ENCODE measurements around the gene C1orf52. TPM values are rescaled to one million over a fixed set of nuclear protein-coding genes. Genes with fewer than 3 reads are reported as not detected.
"Not testable (repeated sequence)": the region's sequence is repeated elsewhere in the genome, so short reads cannot be mapped to it uniquely, and the experiment has no call there.

Gene C1orf52
- total RNA-seq, 1 donor from 2014 or later: 29.8 TPM

- intact Hi-C loops (cut with micrococcal nuclease): loop anchor here (5.0 kb wide), 3 partner anchors 413 to 703 kb away; partner anchors contain the start of genes CTBS and ZNHIT6
- Mint-ChIP-seq H3K9me3 (no peaks in the 10 kb centered on the region), H3K36me3 (ENCODE audit: low read depth) (peaks cover 34% of the 10 kb centered on the region), H3K4me1 (peaks cover 46% of the 10 kb centered on the region), H3K4me3 (peak overlapping the region; percentile 84), H3K27ac (peak overlapping the region; percentile 91), H3K27me3 (peaks cover 8% of the 10 kb centered on the region)
- no peak for DNase-seq
Observed at GRCh38 chr1:85274969-85275453, 15.5 kb upstream of the C1orf52 start.

GRCh38 chr1:85273397-85273796, 13.9 kb upstream of the C1orf52 start:
- Mint-ChIP-seq H3K27ac (peak overlapping the region; percentile 20), H3K4me3 (no peak overlapping the region), H3K27me3 (no peaks in the 10 kb centered on the region), H3K4me1 (peaks cover 38% of the 10 kb centered on the region), H3K9me3 (no peaks in the 10 kb centered on the region), H3K36me3 (ENCODE audit: low read depth) (peaks cover 43% of the 10 kb centered on the region)
- no peak for DNase-seq
- intact Hi-C loops (cut with micrococcal nuclease): no loop called here

GRCh38 chr1:85268801-85269585, 9.5 kb upstream of the C1orf52 start:
- Mint-ChIP-seq H3K27ac (no peak overlapping the region), H3K4me1 (peaks cover 22% of the 10 kb centered on the region), H3K36me3 (ENCODE audit: low read depth) (peaks cover 45% of the 10 kb centered on the region), H3K4me3 (no peak overlapping the region), H3K27me3 (no peaks in the 10 kb centered on the region), H3K9me3 (no peaks in the 10 kb centered on the region)
- intact Hi-C loops (cut with micrococcal nuclease): no loop called here
- DNase-seq: no peak

- no peak for DNase-seq
- H3K36me3 Mint-ChIP-seq (ENCODE audit: low read depth): peaks cover 40% of the 10 kb centered on the region
- H3K4me1 Mint-ChIP-seq: peaks cover 10% of the 10 kb centered on the region
- H3K27me3 Mint-ChIP-seq: no peaks in the 10 kb centered on the region
- no peaks in the 10 kb centered on the region for H3K9me3 Mint-ChIP-seq
- intact Hi-C loops (cut with micrococcal nuclease): no loop called here
- H3K4me3 Mint-ChIP-seq: no peak overlapping the region
- H3K27ac Mint-ChIP-seq: no peak overlapping the region
Observed at GRCh38 chr1:85267313-85267712, 7.9 kb upstream of the C1orf52 start.

GRCh38 chr1:85264150-85264549, 4.7 kb upstream of the C1orf52 start:
- Mint-ChIP-seq H3K36me3 (ENCODE audit: low read depth) (peaks cover 28% of the 10 kb centered on the region), H3K27me3 (no peaks in the 10 kb centered on the region), H3K9me3 (no peaks in the 10 kb centered on the region), H3K27ac (no peak overlapping the region), H3K4me1 (peaks cover 10% of the 10 kb centered on the region), H3K4me3 (no peak overlapping the region)
- intact Hi-C loops (cut with micrococcal nuclease): no loop called here
- no peak for DNase-seq

- Mint-ChIP-seq H3K27ac (no peak overlapping the region), H3K36me3 (ENCODE audit: low read depth) (peaks cover 31% of the 10 kb centered on the region), H3K27me3 (no peaks in the 10 kb centered on the region), H3K4me1 (peaks cover 15% of the 10 kb centered on the region), H3K9me3 (no peaks in the 10 kb centered on the region), H3K4me3 (no peak overlapping the region)
- intact Hi-C loops (cut with micrococcal nuclease): no loop called here
- no peak for DNase-seq
Observed at GRCh38 chr1:85262985-85263384, 3.5 kb upstream of the C1orf52 start.

GRCh38 chr1:85259912-85260274, 431 bp upstream of the C1orf52 start:
- Mint-ChIP-seq H3K27ac (peak overlapping the region; percentile 57), H3K4me1 (peaks cover 25% of the 10 kb centered on the region)

GRCh38 chr1:85258536-85259117, 835 bp downstream of the C1orf52 start:
- no peak for DNase-seq
- H3K9me3 Mint-ChIP-seq: no peaks in the 10 kb centered on the region
- no peaks in the 10 kb centered on the region for H3K27me3 Mint-ChIP-seq
- peak overlapping the region; percentile 96 for H3K4me3 Mint-ChIP-seq
- peak overlapping the region; percentile 86 for H3K27ac Mint-ChIP-seq
- intact Hi-C loops (cut with micrococcal nuclease): loop anchor here (1.0 to 5.0 kb wide), 8 partner anchors 18 to 314 kb away; partner anchors contain the start of genes BCL10, MCOLN2, MCOLN3 and SYDE2
- peaks cover 25% of the 10 kb centered on the region for H3K4me1 Mint-ChIP-seq
- H3K36me3 Mint-ChIP-seq (ENCODE audit: low read depth): peaks cover 36% of the 10 kb centered on the region

More at GRCh38 chr1:85259912-85260274, 431 bp upstream of the C1orf52 start:
- Mint-ChIP-seq H3K27me3 (no peaks in the 10 kb centered on the region), H3K36me3 (ENCODE audit: low read depth) (peaks cover 39% of the 10 kb centered on the region), H3K9me3 (no peaks in the 10 kb centered on the region), H3K4me3 (peak overlapping the region; percentile 96)
- no peak for DNase-seq
- intact Hi-C loops (cut with micrococcal nuclease): loop anchor here (1.0 to 5.0 kb wide), 8 partner anchors 16 to 316 kb away; partner anchors contain the start of genes BCL10, MCOLN2, MCOLN3 and SYDE2

GRCh38 chr1:85249042-85249441, 10.4 kb downstream of the C1orf52 start:
- H3K27ac Mint-ChIP-seq; intact Hi-C loops (cut with micrococcal nuclease); H3K4me3 Mint-ChIP-seq; H3K27me3 Mint-ChIP-seq; H3K4me1 Mint-ChIP-seq; DNase-seq; H3K9me3 Mint-ChIP-seq: not testable (repeated sequence)
- peaks cover 20% of the 10 kb centered on the region for H3K36me3 Mint-ChIP-seq (ENCODE audit: low read depth)

- Mint-ChIP-seq H3K27ac (no peak overlapping the region), H3K36me3 (ENCODE audit: low read depth) (peaks cover 10% of the 10 kb centered on the region), H3K4me1 (peaks cover 9% of the 10 kb centered on the region), H3K27me3 (no peaks in the 10 kb centered on the region), H3K9me3 (peaks cover 4% of the 10 kb centered on the region), H3K4me3 (no peak overlapping the region)
- no peak for DNase-seq
- intact Hi-C loops (cut with micrococcal nuclease): no loop called here
Observed at GRCh38 chr1:85245891-85246290, 13.6 kb downstream of the C1orf52 start.

GRCh38 chr1:85245456-85245855, 14.0 kb downstream of the C1orf52 start:
- no peak for DNase-seq
- Mint-ChIP-seq H3K27ac (no peak overlapping the region), H3K36me3 (ENCODE audit: low read depth) (peaks cover 7% of the 10 kb centered on the region), H3K9me3 (peaks cover 4% of the 10 kb centered on the region), H3K4me1 (peaks cover 13% of the 10 kb centered on the region), H3K27me3 (no peaks in the 10 kb centered on the region), H3K4me3 (no peak overlapping the region)
- intact Hi-C loops (cut with micrococcal nuclease): no loop called here

GRCh38 chr1:85244271-85245061, 15.0 kb downstream of the C1orf52 start:
- H3K4me1 Mint-ChIP-seq: peaks cover 15% of the 10 kb centered on the region
- no peaks in the 10 kb centered on the region for H3K36me3 Mint-ChIP-seq (ENCODE audit: low read depth)
- H3K4me3 Mint-ChIP-seq: no peak overlapping the region
- H3K27ac Mint-ChIP-seq: no peak overlapping the region
- H3K9me3 Mint-ChIP-seq: peaks cover 4% of the 10 kb centered on the region
- no peaks in the 10 kb centered on the region for H3K27me3 Mint-ChIP-seq
- intact Hi-C loops (cut with micrococcal nuclease): no loop called here
- DNase-seq: no peak

GRCh38 chr1:85243372-85243771, 16.1 kb downstream of the C1orf52 start:
- Mint-ChIP-seq H3K4me3 (no peak overlapping the region), H3K27ac (no peak overlapping the region), H3K4me1 (peaks cover 15% of the 10 kb centered on the region), H3K27me3 (no peaks in the 10 kb centered on the region), H3K9me3 (peaks cover 4% of the 10 kb centered on the region), H3K36me3 (ENCODE audit: low read depth) (no peaks in the 10 kb centered on the region)
- no peak for DNase-seq
- intact Hi-C loops (cut with micrococcal nuclease): no loop called here

- H3K4me1 Mint-ChIP-seq: peaks cover 15% of the 10 kb centered on the region
- no peaks in the 10 kb centered on the region for H3K9me3 Mint-ChIP-seq
- H3K27me3 Mint-ChIP-seq: peaks cover 2% of the 10 kb centered on the region
- intact Hi-C loops (cut with micrococcal nuclease): no loop called here
- no peaks in the 10 kb centered on the region for H3K36me3 Mint-ChIP-seq (ENCODE audit: low read depth)
- no peak overlapping the region for H3K4me3 Mint-ChIP-seq
- H3K27ac Mint-ChIP-seq: no peak overlapping the region
- no peak for DNase-seq
Observed at GRCh38 chr1:85240643-85241042, 18.8 kb downstream of the C1orf52 start.

All from activated CD4-positive, alpha-beta T cell treated with anti-CD3 and anti-CD28 coated beads, Interleukin-2, amount 10 ng/mL, durations not matched to agents 24 days and 14 days (primary cell).